VCaP (cell line): Measurements from ENCODE around the gene DDX18.

Source experiments
- H3K27ac ChIP-seq: fragments of 450-650 bp; 2 replicates; pipeline ENCODE4 v1.5.1; 2017
- CTCF ChIP-seq: fragments of 450-650 bp; conservative IDR thresholded peaks from 2 replicates; pipeline ENCODE4 v1.5.1; 2017; ENCODE audit warnings: mild to moderate bottlenecking, moderate library complexity

Gene DDX18

GRCh38 chr2:117853873-117854272 lies 39.4 kb downstream of the DDX18 start:
- no peak overlapping the region for H3K27ac ChIP-seq
- TF ChIP-seq CTCF: no peak

DNA sequence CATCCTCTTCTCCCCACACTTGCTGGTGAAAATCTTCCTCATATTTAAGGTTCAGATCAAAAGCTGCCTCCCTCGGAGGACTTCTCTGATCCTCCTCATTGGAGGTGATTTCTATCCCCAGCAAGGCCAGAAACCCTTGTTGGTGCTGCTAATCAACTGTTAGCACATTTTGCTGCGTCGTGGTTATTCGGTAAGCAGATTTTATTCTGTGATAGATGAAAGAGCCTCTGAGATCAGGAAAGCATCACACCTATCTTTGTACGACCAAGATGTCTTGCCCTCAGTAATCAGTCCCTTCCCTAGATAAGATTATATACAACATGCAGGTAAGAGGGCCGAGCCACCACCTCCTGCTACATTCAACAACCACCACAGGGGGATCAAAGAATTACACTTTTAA lies 40.1 kb downstream of the DDX18 start:
- no peak for TF ChIP-seq CTCF
- no peak overlapping the region for H3K27ac ChIP-seq

GRCh38 chr2:117855886-117856285 lies 41.4 kb downstream of the DDX18 start:
- H3K27ac ChIP-seq: no peak overlapping the region
- no peak for TF ChIP-seq CTCF

GRCh38 chr2:117856415-117857210 lies 42.1 kb downstream of the DDX18 start:
- TF ChIP-seq CTCF: no peak
- H3K27ac ChIP-seq: no peak overlapping the region

- H3K27ac ChIP-seq: no peak overlapping the region
Observed at GRCh38 chr2:117858336-117858735, 43.8 kb downstream of the DDX18 start.

GRCh38 chr2:117858892-117859531 lies 44.5 kb downstream of the DDX18 start:
- no peak for TF ChIP-seq CTCF
- H3K27ac ChIP-seq: no peak overlapping the region

More at GRCh38 chr2:117858336-117858735, 43.8 kb downstream of the DDX18 start:
- no peak for TF ChIP-seq CTCF

DNA sequence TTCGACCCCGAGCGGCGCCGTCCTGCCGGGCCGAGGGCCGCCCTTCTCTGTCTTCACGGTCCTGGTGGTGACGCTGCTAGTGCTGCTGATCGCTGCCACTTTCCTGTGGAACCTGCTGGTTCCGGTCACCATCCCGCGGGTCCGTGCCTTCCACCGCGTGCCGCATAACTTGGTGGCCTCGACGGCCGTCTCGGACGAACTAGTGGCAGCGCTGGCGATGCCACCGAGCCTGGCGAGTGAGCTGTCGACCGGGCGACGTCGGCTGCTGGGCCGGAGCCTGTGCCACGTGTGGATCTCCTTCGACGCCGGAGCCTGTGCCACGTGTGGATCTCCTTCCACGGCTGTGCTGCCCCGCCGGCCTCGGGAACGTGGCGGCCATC lies 45.0 kb downstream of the DDX18 start:
- no peak for TF ChIP-seq CTCF
- H3K27ac ChIP-seq: no peak overlapping the region
